AG09309 (cell line): ENCODE measurements around the gene SLC16A12.
A peak's percentile ranks its signal among the peaks of the same experiment; 100 is the strongest.

Experiments
- DNase-seq: peaks from one replicate; pipeline ENCODE4 v3.0.0-alpha.2; 2010; ENCODE audit warnings: low read depth
- H3K4me3 ChIP-seq: 2 replicates; pipeline ENCODE4 v1.5.1; 2011; ENCODE audit warnings: mild to moderate bottlenecking, low read depth, low read length, moderate library complexity; ENCODE audit not compliant: control insufficient read depth
- TF ChIP-seq, protein P1 (sequence below): IDR thresholded peaks from 2 replicates; pipeline ENCODE4 v1.5.1; 2011; ENCODE audit warnings: mild to moderate bottlenecking, low read depth, low read length, inconsistent platforms; ENCODE audit not compliant: insufficient read depth, control insufficient read depth; ENCODE audit errors: missing control alignments

Gene SLC16A12

DNA sequence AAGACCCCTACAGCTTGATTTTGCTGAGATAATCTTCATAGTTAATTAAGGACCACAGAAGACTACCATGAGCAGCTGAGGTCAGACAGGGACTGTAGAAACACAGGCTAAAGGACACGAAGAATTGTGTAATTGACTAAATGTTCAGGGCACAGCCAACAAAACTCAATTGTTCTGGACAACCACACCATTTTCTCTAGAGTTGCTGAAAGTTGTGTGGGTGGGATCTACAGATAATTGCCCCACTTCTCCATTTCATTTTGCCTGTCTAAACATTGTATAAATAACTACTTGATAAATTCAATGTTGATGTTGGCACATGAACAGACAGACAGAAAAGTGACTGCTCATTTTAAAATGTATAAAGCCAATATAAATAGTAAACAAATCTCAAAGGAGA lies 39.0 kb upstream of the SLC16A12 start:
- H3K4me3 ChIP-seq = no peak overlapping the region
- TF ChIP-seq, protein P1, sequence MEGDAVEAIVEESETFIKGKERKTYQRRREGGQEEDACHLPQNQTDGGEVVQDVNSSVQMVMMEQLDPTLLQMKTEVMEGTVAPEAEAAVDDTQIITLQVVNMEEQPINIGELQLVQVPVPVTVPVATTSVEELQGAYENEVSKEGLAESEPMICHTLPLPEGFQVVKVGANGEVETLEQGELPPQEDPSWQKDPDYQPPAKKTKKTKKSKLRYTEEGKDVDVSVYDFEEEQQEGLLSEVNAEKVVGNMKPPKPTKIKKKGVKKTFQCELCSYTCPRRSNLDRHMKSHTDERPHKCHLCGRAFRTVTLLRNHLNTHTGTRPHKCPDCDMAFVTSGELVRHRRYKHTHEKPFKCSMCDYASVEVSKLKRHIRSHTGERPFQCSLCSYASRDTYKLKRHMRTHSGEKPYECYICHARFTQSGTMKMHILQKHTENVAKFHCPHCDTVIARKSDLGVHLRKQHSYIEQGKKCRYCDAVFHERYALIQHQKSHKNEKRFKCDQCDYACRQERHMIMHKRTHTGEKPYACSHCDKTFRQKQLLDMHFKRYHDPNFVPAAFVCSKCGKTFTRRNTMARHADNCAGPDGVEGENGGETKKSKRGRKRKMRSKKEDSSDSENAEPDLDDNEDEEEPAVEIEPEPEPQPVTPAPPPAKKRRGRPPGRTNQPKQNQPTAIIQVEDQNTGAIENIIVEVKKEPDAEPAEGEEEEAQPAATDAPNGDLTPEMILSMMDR = no peak
- DNase-seq = no peak

DNA sequence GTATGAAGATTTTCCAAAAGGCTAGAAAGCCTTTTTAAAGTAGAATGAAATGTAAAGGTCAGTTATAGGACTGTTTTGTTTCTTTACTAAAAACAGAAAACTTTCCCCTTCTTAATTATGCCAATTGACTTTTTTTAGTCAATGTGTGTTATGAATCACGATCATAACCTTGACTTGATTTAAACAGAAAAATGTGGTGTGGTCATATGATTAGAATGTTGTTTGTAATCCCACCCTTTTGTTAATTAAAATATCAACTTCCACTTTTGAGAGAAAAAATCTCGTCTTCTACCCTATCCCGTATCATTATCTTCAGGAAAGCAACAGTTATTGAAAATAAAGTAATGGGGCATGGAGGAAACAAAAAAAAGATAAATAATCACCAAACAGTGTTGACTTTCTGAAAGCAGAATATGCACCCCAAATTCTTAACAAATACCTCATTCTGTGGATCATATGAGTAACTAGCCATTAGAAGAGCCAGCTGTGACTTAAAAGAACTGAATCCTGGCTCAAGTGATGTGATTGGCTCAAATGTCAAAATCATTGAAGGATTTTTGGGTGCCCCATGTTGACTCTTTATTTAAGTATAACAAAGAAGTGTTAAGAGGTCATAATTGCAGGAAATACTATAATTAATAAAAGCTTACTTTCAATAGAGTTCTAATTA lies 32.3 kb upstream of the SLC16A12 start:
- no peak for DNase-seq
- TF ChIP-seq, protein P1 = no peak
- no peak overlapping the region for H3K4me3 ChIP-seq

DNA sequence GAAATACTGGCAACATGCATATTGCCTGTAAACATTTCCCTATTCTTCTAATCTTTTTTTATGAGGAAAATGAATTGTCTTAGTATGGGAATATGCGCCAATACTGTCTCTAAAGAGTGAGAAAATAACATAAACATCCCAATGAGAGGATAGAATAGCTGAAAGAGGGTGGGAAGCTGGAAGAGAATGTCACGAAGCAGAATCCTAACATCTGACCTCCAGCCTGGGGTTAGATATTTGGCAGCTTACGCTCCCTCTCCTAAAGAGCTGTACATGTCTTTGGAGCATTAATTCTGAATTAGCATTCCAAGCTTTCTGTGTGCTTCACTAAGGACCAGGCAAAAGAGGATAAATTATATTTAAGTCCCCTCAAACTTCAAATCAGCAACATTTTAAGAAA lies 31.6 kb upstream of the SLC16A12 start:
- no peak overlapping the region for H3K4me3 ChIP-seq
- DNase-seq = no peak
- TF ChIP-seq, protein P1 = no peak

DNA sequence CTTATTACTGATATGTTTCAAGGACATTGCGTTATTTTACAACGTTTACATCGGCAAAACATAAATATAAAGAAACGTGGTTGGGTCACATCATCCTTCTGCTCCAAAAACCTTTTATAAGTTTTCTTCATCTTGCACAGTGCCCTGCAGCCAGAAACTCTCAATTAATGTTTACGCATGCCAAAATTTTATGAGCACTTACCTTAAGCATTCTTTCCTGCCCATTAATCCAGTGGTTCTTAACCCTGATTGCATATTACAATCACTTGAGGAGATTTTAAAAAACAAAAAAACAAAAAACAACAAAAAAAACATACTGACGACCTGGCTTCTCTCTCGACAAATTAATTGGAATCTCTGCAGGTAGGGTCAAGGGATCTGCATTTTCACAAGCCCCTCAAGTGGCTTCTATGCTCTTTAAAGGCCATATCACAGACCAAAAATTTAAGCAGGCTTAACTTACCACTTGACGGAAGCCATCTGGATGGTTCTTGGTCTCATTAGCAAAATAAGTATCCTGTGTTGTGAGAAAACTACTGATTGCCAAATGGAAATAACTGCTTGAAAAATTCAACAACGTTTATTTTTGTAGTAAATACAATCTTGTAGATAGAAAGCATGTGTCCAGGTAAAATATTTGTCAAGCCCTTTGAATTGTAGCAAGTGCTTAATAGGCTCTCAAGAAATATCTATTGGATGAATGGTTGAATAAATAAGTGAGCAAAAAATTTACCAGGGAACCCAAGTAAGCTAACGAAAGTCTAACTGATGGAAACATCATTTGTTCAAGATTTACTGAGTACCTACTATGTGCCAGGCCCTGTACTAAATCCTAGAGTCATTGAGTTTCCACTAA lies 30.9 kb upstream of the SLC16A12 start:
- H3K4me3 ChIP-seq = no peak overlapping the region
- no peak for DNase-seq
- TF ChIP-seq, protein P1 = no peak

DNA sequence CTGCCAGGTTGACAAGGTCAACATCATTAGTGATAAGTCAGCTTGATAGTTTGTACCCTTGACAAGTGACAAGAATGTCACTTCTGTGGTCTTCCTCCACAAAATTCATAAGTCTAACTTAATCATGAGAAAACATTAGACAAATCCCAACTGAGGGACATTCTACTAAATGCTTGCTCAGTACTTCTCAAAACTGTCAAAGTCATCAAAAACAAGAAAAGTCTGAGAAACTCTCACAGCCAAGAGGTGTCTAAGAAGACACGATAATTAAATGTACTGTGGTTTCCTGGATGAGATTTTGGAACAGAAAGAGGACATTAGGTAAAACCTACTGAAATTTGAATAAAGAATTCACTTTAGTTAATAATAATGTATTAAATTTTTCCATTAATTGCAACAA lies 29.8 kb upstream of the SLC16A12 start:
- TF ChIP-seq, protein P1 = no peak
- DNase-seq = no peak
- H3K4me3 ChIP-seq = no peak overlapping the region

DNA sequence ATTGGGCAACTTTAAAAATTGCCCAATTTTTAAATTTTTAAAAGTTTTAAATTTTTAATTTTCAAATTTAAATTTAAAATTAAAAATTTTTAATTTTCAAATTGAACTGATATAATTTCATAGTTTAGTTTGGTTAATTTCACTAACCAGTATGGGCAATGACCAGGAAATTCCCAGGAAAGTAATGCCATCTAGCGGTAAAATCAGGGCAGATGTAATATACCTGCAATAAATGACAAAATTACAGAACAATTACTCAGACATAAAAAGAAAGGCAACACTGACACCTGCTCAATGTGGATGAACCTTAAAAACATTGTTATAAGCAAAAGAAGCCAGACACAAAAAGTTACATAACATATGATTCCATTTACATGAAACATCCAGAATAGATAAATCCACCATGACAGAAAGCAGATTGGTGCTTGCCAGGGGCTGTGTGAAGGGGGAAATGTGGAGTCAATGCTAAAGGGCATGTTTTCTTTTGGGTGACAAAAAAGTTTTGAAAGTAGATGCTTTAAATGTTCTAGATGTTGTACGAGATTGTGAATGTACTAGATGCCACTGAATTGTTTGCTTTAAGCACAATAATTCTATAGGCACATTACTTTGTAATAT lies 28.6 kb upstream of the SLC16A12 start:
- H3K4me3 ChIP-seq = no peak overlapping the region
- DNase-seq = no peak
- TF ChIP-seq, protein P1 = peak; percentile 55
